OCI-LY7 (cell line): ENCODE data around the gene LEPROT.

Source experiments
- EZH2phosphoT487 ChIP-seq: fragments of 200-600 bp; sonication (generic); IDR thresholded peaks from 2 replicates; pipeline ENCODE4 v1.6.1; 2018; ENCODE audit warnings: low read depth, borderline replicate concordance, mild to moderate bottlenecking, mixed run types, antibody characterized with exemption, low read length, moderate library complexity, mixed read lengths
- TF ChIP-seq, protein P1 (sequence below): fragments of 200-600 bp; sonication (generic); conservative IDR thresholded peaks from 2 replicates; pipeline ENCODE4 v1.5.1; 2014; ENCODE audit warnings: mild to moderate bottlenecking, antibody characterized with exemption, low read length, moderate library complexity, mixed read lengths

- TF ChIP-seq, protein P1, sequence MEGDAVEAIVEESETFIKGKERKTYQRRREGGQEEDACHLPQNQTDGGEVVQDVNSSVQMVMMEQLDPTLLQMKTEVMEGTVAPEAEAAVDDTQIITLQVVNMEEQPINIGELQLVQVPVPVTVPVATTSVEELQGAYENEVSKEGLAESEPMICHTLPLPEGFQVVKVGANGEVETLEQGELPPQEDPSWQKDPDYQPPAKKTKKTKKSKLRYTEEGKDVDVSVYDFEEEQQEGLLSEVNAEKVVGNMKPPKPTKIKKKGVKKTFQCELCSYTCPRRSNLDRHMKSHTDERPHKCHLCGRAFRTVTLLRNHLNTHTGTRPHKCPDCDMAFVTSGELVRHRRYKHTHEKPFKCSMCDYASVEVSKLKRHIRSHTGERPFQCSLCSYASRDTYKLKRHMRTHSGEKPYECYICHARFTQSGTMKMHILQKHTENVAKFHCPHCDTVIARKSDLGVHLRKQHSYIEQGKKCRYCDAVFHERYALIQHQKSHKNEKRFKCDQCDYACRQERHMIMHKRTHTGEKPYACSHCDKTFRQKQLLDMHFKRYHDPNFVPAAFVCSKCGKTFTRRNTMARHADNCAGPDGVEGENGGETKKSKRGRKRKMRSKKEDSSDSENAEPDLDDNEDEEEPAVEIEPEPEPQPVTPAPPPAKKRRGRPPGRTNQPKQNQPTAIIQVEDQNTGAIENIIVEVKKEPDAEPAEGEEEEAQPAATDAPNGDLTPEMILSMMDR, result no peak
- no peak for TF ChIP-seq EZH2phosphoT487
Observed at GRCh38 chr1:65392497-65392896, 28.0 kb upstream of the LEPROT start.
